ENCODE results near the gene PCDHB8. TPM values are rescaled to one million over a fixed set of nuclear protein-coding genes. Genes with fewer than 3 reads are reported as not detected.
"Not testable (repeated sequence)": the region's sequence is repeated elsewhere in the genome, so short reads cannot be mapped to it uniquely, and the experiment has no call there.

PCDHB8 gene
- total RNA-seq, 1 donor: under 0.01 TPM

DNA sequence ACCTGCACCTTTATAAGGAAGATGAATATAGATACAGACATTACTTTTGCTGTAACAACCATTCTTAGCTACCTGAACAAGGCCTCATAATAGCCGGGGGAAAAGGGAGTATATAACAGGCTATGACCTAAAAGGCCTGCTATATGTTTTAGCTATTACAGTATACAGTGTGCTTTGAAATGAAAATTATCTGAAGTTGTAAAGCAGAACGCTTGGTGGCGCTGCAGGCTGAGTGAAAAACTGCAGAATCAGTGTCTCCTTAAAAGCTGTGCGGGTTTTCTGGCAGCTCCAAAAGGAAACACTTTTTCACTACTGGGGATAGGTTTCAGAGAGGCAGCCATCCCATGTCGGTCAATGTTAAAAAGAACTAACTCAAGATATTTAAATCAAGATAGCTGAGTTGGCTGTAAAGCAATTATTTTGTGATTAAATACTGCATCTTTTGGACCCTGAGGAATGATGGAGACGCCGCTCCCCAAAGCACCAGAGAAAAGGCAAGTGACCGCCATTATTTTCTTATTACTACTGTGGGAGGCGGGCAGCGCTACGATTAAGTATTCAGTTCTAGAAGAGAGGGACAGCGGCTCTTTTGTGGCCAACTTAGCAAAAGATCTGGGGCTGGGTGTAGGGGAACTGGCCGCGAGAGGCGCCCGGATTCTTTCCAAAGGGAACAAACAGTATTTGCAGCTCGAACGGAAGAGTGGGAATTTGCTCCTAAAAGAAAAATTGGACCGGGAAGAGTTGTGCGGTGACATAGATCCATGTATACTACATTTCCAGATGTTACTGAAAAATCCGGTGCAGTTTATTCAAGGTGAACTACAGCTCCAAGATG is 21.8 kb upstream of the PCDHB8 start:
- no peak overlapping the region for H3K4me3 ChIP-seq (ENCODE audit: low read depth, low read length)
- TF ChIP-seq, protein P1, sequence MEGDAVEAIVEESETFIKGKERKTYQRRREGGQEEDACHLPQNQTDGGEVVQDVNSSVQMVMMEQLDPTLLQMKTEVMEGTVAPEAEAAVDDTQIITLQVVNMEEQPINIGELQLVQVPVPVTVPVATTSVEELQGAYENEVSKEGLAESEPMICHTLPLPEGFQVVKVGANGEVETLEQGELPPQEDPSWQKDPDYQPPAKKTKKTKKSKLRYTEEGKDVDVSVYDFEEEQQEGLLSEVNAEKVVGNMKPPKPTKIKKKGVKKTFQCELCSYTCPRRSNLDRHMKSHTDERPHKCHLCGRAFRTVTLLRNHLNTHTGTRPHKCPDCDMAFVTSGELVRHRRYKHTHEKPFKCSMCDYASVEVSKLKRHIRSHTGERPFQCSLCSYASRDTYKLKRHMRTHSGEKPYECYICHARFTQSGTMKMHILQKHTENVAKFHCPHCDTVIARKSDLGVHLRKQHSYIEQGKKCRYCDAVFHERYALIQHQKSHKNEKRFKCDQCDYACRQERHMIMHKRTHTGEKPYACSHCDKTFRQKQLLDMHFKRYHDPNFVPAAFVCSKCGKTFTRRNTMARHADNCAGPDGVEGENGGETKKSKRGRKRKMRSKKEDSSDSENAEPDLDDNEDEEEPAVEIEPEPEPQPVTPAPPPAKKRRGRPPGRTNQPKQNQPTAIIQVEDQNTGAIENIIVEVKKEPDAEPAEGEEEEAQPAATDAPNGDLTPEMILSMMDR (IDR thresholded peaks at IDR 0.05; ENCODE audit: insufficient read depth, low read depth, low read length): no peak
- DNase-seq (ENCODE audit: low read depth): no peak

DNA sequence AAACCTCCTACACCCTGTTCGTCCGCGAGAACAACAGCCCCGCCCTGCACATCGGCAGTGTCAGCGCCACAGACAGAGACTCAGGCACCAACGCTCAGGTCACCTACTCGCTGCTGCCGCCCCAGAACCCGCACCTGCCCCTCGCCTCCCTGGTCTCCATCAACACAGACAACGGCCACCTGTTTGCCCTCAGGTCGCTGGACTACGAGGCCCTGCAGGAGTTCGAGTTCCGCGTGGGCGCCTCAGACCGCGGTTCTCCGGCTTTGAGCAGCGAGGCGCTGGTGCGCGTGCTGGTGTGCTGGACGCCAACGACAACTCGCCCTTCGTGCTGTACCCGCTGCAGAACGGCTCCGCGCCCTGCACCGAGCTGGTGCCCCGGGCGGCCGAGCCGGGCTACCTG is 20.2 kb upstream of the PCDHB8 start:
- not testable (repeated sequence) for DNase-seq (ENCODE audit: low read depth); H3K4me3 ChIP-seq (ENCODE audit: low read depth, low read length)

DNA sequence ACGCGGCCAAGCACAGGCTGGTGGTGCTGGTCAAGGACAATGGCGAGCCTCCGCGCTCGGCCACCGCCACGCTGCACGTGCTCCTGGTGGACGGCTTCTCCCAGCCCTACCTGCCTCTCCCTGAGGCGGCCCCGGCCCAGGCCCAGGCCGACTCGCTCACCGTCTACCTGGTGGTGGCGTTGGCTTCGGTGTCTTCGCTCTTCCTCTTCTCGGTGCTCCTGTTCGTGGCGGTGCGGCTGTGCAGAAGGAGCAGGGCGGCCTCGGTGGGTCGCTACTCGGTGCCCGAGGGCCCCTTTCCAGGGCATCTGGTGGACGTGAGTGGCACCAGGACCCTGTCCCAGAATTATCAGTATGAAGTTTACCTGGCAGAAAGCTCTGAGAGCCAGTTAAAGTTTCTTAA is 19.7 kb upstream of the PCDHB8 start:
- not testable (repeated sequence) for H3K4me3 ChIP-seq (ENCODE audit: low read depth, low read length); DNase-seq (ENCODE audit: low read depth)

DNA sequence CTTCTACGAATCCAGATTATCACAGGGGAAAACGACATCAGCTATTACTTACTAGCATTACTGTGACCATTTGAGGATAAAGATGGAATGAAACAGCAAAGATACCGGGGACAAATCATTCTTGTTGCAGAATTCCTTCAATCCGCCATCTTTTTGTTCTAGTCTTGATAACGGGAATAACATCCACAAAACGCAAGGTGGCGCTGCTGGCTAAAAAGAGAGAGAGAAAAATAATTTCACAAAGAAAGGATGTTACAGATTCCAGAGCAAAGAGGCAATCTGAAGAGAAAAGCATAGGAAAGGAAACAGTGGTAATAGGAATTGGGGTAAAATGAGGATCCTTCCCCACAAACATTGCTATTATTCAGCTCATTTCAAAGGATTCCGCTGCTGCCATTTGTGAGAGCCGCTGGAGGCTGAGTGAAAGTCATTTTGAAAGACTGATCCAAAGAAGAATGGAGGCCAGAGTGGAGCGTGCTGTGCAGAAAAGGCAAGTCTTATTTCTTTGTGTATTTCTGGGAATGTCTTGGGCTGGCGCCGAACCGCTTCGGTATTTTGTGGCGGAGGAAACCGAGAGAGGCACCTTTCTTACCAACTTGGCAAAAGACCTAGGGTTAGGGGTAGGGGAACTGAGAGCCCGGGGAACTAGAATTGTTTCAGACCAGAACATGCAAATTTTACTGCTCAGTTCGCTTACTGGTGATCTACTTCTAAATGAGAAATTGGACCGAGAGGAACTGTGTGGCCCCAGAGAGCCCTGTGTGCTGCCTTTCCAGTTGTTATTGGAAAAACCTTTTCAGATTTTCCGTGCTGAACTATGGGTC is 5.0 kb upstream of the PCDHB8 start, which contains the start of gene PCDHB7:
PCDHB7 (plus strand) TSS at position 264 of the 824 bp plus-strand sequence; CDS start at position 456, 192 bp downstream.
- DNase-seq (ENCODE audit: low read depth): peak; percentile 10
- TF ChIP-seq, protein P1 (IDR thresholded peaks at IDR 0.05; ENCODE audit: insufficient read depth, low read depth, low read length): peak; percentile 52
- H3K4me3 ChIP-seq (ENCODE audit: low read depth, low read length): no peak within 1 kb of the TSS

DNA sequence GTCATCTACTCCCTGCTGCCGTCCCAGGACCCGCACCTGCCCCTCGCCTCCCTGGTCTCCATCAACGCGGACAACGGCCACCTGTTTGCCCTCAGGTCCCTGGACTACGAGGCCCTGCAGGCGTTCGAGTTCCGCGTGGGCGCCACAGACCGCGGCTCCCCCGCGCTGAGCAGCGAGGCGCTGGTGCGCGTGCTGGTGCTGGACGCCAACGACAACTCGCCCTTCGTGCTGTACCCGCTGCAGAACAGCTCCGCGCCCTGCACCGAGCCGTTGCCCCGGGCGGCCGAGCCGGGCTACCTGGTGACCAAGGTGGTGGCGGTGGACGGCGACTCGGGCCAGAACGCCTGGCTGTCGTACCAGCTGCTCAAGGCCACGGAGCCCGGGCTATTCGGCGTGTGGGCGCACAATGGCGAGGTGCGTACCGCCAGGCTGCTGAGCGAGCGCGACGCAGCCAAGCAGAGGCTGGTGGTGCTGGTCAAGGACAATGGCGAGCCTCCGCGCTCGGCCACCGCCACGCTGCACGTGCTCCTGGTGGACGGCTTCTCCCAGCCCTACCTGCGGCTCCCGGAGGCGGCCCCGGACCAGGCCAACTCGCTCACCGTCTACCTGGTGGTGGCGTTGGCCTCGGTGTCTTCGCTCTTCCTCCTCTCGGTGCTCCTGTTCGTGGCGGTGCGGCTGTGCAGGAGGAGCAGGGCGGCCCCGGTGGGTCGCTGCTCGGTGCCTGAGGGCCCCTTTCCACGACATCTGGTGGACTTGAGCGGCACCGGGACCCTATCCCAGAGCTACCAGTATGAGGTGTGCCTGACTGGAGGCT is 3.1 kb upstream of the PCDHB8 start:
- not testable (repeated sequence) for H3K4me3 ChIP-seq (ENCODE audit: low read depth, low read length); DNase-seq (ENCODE audit: low read depth)

DNA sequence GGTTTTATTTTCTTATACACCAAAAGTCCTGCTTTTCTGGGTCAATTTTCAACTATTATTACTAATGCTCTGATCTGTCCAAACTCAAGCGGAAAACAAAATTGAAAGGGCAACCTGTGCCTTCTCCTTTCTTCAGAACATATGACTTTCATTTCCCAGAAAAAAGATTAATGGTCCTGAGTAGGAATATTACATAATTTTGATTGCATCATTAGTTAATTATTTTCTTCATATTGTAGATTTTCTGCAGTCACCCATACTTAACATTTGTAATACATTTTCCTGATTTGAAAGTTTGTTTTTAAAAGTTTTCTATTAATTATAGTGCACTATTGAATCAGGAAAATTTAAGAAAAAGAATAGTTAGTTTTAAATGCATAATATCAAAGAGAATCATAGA is 1.7 kb upstream of the PCDHB8 start:
- DNase-seq (ENCODE audit: low read depth): no peak
- TF ChIP-seq, protein P1 (IDR thresholded peaks at IDR 0.05; ENCODE audit: insufficient read depth, low read depth, low read length): no peak
- H3K4me3 ChIP-seq (ENCODE audit: low read depth, low read length): no peak overlapping the region

DNA sequence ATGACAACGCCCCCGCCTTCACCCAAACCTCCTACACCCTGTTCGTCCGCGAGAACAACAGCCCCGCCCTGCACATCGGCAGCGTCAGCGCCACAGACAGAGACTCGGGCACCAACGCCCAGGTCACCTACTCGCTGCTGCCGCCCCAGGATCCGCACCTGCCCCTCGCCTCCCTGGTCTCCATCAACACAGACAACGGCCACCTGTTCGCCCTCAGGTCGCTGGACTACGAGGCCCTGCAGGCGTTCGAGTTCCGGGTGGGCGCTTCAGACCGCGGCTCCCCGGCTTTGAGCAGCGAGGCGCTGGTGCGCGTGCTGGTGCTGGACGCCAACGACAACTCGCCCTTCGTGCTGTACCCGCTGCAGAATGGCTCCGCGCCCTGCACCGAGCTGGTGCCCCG is 1.8 kb downstream of the PCDHB8 start:
- DNase-seq (ENCODE audit: low read depth); H3K4me3 ChIP-seq (ENCODE audit: low read depth, low read length): not testable (repeated sequence)

DNA sequence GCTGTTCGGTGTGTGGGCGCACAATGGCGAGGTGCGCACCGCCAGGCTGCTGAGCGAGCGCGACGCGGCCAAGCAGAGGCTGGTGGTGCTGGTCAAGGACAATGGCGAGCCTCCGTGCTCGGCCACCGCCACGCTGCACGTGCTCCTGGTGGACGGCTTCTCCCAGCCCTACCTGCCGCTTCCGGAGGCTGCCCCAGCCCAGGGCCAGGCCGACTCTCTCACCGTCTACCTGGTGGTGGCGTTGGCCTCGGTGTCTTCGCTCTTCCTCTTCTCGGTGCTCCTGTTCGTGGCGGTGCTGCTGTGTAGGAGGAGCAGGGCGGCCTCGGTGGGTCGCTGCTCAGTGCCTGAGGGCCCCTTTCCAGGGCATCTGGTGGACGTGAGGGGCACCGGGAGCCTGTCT is 2.3 kb downstream of the PCDHB8 start:
- DNase-seq (ENCODE audit: low read depth); H3K4me3 ChIP-seq (ENCODE audit: low read depth, low read length): not testable (repeated sequence)

DNA sequence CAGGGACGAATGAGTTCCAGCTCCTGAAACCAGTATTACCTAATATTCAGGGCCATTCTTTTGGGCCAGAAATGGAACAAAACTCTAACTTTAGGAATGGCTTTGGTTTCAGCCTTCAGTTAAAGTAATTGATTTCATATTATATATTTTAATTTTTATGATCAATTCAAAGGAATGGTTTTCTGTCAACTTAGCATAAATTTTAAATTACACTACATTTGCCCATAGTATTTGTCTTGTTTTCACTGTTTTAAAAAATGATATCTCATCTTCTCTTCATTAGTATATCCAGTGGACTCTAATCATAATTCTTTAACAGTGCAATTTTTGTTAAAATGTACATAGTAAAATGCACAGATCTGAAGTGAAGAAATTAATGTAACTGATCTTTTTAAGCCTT is 2.7 kb downstream of the PCDHB8 start:
- TF ChIP-seq, protein P1 (IDR thresholded peaks at IDR 0.05; ENCODE audit: insufficient read depth, low read depth, low read length): no peak
- no peak overlapping the region for H3K4me3 ChIP-seq (ENCODE audit: low read depth, low read length)
- no peak for DNase-seq (ENCODE audit: low read depth)
